OCI-LY1 (cell line): ENCODE measurements around the gene FAHD2B.
"Not testable (repeated sequence)": the region's sequence is repeated elsewhere in the genome, so short reads cannot be mapped to it uniquely, and the experiment has no call there.

Source experiments
- CTCF ChIP-seq: fragments of 200-600 bp; sonication (generic), shearing (Covaris generic); IDR thresholded peaks from 2 replicates; pipeline ENCODE4 v1.5.1; 2017; ENCODE audit warnings: mild to moderate bottlenecking, antibody characterized with exemption, low read length, moderate library complexity, mixed read lengths
- EZH2 ChIP-seq: fragments of 200-600 bp; sonication (generic), shearing (Covaris generic); IDR thresholded peaks from 2 replicates; pipeline ENCODE4 v1.8.0; 2017; ENCODE audit warnings: borderline replicate concordance, mixed run types, mild to moderate bottlenecking, antibody characterized with exemption, low read length, moderate library complexity, mixed read lengths

GRCh38 chr2:97070915-97071314 is 23.8 kb downstream of the FAHD2B start:
- TF ChIP-seq CTCF, EZH2: not testable (repeated sequence)
